SU-DHL-6 (cell line): Measurements from ENCODE around the gene ESAM.
A peak's percentile ranks its signal among the peaks of the same experiment; 100 is the strongest.

Experiments used
- H2AFZ ChIP-seq: fragments of 200-600 bp; sonication (generic); 2 replicates; pipeline ENCODE4 v1.6.1; 2014; ENCODE audit warnings: low read depth, mild to moderate bottlenecking, moderate library complexity, mixed read lengths, antibody characterized with exemption, low read length; ENCODE audit not compliant: severe bottlenecking
- H3F3A ChIP-seq: fragments of 200-600 bp; shearing (Covaris generic); 2 replicates; pipeline ENCODE4 v1.6.0; 2016; ENCODE audit warnings: antibody characterized with exemption, mild to moderate bottlenecking; ENCODE audit not compliant: insufficient read depth
- H3K27ac ChIP-seq: fragments of 200-600 bp; sonication (generic); 2 replicates; pipeline ENCODE4 v1.5.1; 2016; ENCODE audit warnings: low read depth, mild to moderate bottlenecking, low read length, moderate library complexity, mixed read lengths
- H3K27me3 ChIP-seq: fragments of 200-600 bp; sonication (generic), shearing (Covaris generic); 2 replicates; pipeline ENCODE4 v1.6.0; 2014; ENCODE audit warnings: mild to moderate bottlenecking, low read length
- H3K36me3 ChIP-seq: fragments of 200-600 bp; sonication (generic); 2 replicates; pipeline ENCODE4 v1.6.1; 2014; ENCODE audit warnings: mild to moderate bottlenecking, low read length, mixed read lengths
- H3K4me2 ChIP-seq: fragments of 300-600, 200-600 bp; shearing (Covaris generic), sonication (generic); 2 replicates; pipeline ENCODE4 v1.6.0; 2014; ENCODE audit warnings: low read length, low read depth, mild to moderate bottlenecking; ENCODE audit not compliant: poor library complexity, severe bottlenecking
- H3K4me3 ChIP-seq: fragments of 200-600 bp; sonication (generic); 2 replicates; pipeline ENCODE4 v1.5.1; 2014; ENCODE audit warnings: antibody characterized with exemption, low read length, mild to moderate bottlenecking, mixed read lengths; ENCODE audit not compliant: insufficient read depth, poor library complexity, severe bottlenecking
- H3K79me2 ChIP-seq: fragments of 200-600 bp; sonication (generic); 2 replicates; pipeline ENCODE4 v1.6.1; 2014; ENCODE audit warnings: mild to moderate bottlenecking, low read length, moderate library complexity; ENCODE audit not compliant: insufficient read depth
- H3K9ac ChIP-seq: fragments of 200-600 bp; sonication (generic); 2 replicates; pipeline ENCODE4 v1.7.0; 2014; ENCODE audit warnings: mild to moderate bottlenecking, low read length
- H3K9me2 ChIP-seq: fragments of 200-600 bp; sonication (generic); replicated peaks from 2 replicates; pipeline ENCODE4 v1.6.1; 2014; ENCODE audit warnings: low read length; ENCODE audit not compliant: insufficient read depth
- H3K9me3 ChIP-seq: fragments of 200-600 bp; sonication (generic); 2 replicates; pipeline ENCODE4 v1.6.1; 2014; ENCODE audit warnings: low read length, mixed read lengths; ENCODE audit not compliant: insufficient read depth
- H4K20me1 ChIP-seq: fragments of 200-600 bp; sonication (generic); 2 replicates; pipeline ENCODE4 v1.6.1; 2014; ENCODE audit warnings: low read depth, mild to moderate bottlenecking, antibody characterized with exemption, low read length, moderate library complexity, mixed read lengths
- CTCF ChIP-seq: fragments of 200-600 bp; sonication (generic); IDR thresholded peaks from one replicate; pipeline ENCODE4 v1.5.1; 2017; ENCODE audit warnings: antibody characterized with exemption, mild to moderate bottlenecking, low read length, moderate library complexity; ENCODE audit not compliant: insufficient read depth, poor library complexity, severe bottlenecking
- EZH2phosphoT487 ChIP-seq: fragments of 200-600 bp; sonication (generic), shearing (Covaris generic); conservative IDR thresholded peaks from 2 replicates; pipeline ENCODE4 v1.6.1; 2018; ENCODE audit warnings: mild to moderate bottlenecking, antibody characterized with exemption, low read length, moderate library complexity, mixed read lengths

Gene ESAM

DNA sequence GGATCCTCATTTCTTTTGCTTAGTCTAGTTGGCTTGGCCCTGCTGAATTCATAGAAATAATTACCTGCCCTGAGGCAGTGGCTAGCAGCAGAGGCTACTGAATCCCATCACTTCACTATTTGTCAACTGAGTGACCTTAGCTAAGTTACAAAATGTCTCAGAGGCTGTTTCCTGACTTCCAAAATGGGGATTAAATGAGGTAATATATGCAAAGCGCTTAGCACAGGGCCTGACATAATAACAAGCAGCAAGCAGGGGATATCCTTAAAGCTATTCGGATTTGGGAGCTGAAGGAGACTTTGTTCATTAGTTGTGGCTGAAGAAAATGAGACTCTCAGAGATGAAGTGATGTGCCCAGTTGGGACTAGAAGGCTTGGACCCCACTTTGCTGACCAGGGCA lies 19.5 kb downstream of the ESAM start:
- Histone ChIP-seq H3K9me3 (no peaks in the 10 kb centered on the region), H2AFZ (no peak overlapping the region), H3K79me2 (no peaks in the 10 kb centered on the region), H3K9me2 (no peaks in the 10 kb centered on the region), H3K9ac (no peak overlapping the region), H3K4me3 (no peak overlapping the region), H3K27me3 (no peaks in the 10 kb centered on the region), H4K20me1 (no peaks in the 10 kb centered on the region), H3F3A (peaks cover 8% of the 10 kb centered on the region; the same call in 1 of the 2 replicates), H3K4me2 (no peak overlapping the region), H3K36me3 (no peaks in the 10 kb centered on the region), H3K27ac (no peak overlapping the region)
- TF ChIP-seq CTCF: no peak
- no peak for TF ChIP-seq EZH2phosphoT487

DNA sequence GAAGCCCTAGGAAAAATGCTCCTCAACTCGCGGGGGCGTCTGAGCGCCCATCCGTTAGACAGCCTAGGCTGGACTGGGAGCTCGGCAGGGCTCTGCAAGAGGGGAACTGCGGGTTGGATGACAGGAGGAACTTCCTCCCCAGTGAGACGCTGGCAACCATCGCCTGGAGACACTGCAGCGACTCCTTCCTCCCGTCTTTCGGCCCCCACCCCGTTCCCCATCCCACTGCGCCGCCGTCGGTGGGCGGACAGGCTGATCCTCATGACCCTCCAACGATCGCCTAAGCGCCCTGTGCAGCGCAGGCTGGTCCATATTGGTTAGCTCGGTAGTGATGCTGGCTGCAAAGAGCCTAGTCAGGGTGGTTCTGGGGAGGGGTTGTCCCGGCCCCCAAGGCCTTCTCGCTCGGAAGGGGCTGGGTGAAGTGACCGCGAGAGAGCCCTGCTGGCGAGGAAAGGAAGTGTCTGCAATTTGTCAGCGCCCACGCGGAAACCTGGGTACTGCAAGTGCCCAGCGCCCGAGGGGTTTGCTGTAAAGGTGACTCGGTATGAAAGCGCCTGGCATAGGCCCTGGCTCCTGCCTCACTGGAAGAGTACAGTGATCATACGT lies 21.7 kb downstream of the ESAM start:
- H3K4me3 ChIP-seq: peak overlapping the region; percentile 72
- no peaks in the 10 kb centered on the region for H3K27me3 ChIP-seq
- no peaks in the 10 kb centered on the region for H3K9me3 ChIP-seq
- peaks cover 8% of the 10 kb centered on the region; the same call in 1 of the 2 replicates for H3F3A ChIP-seq
- peak overlapping the region; percentile 82 for H2AFZ ChIP-seq
- no peaks in the 10 kb centered on the region for H3K9me2 ChIP-seq
- H3K79me2 ChIP-seq: no peaks in the 10 kb centered on the region
- peak overlapping the region; percentile 64 for H3K9ac ChIP-seq
- H3K27ac ChIP-seq: no peak overlapping the region
- H4K20me1 ChIP-seq: no peaks in the 10 kb centered on the region
- TF ChIP-seq EZH2phosphoT487: no peak
- TF ChIP-seq CTCF: peak; percentile 29
- peak overlapping the region; percentile 57 for H3K4me2 ChIP-seq
- no peaks in the 10 kb centered on the region for H3K36me3 ChIP-seq

DNA sequence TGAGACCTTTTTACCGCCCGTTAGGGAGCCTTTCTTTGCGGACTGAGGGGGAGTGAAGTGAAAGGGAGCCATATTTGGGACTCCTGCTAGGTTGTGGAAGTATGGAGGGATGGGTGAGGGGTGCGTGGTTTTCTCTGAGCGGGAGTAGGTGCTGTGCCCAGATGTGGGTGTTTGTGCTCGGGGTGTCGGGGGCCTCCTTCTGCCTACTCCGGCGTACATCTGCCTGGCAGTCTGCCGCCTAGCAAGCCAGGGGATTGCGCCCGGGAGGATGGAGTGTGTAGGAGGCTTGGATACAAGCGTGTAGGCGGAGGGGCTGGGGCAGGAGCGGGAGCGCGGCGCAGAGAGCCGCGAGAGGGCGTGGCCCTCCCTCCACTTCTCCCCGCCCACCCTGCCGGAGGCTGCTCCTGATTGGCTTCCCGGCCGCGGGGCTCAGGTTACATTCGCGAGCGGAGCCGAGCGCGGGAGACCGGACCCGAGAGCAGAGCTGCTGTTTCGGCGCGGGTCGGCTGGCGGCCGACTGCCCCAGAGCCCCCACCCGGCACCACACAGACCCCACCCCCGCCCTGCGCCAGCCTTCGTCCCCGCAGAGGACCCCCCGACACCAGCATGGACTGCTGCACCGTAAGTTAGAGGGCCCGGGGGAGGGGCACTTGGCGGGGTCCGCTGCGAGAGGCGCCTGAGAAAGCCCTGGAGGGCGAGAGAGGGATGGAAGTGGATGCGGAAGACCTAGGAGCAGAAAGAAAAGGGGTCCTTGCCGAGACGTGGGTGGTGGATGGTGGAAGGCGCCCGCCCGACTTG lies 22.4 kb downstream of the ESAM start, which contains the start of gene NRGN:
TSS of gene NRGN (plus strand) at position 464 of the 798 bp plus-strand sequence. CDS start at position 607, 143 bp downstream.
- H3K79me2 ChIP-seq: no peaks in the 10 kb centered on the region
- no peak within 1 kb of the TSS for H3K27ac ChIP-seq
- no peaks in the 10 kb centered on the region for H4K20me1 ChIP-seq
- TF ChIP-seq CTCF (no peak), EZH2phosphoT487 (no peak)
- H3F3A ChIP-seq: peaks cover 7% of the 10 kb centered on the region; the same call in 1 of the 2 replicates
- no peaks in the 10 kb centered on the region for H3K9me3 ChIP-seq
- no peaks in the 10 kb centered on the region for H3K27me3 ChIP-seq
- H3K9ac ChIP-seq: peak within 1 kb of the TSS; percentile 64
- H3K36me3 ChIP-seq: no peaks in the 10 kb centered on the region
- no peaks in the 10 kb centered on the region for H3K9me2 ChIP-seq
- peak within 1 kb of the TSS; percentile 57 for H3K4me2 ChIP-seq
- H3K4me3 ChIP-seq: peak within 1 kb of the TSS; percentile 72
- peak within 1 kb of the TSS; percentile 82 for H2AFZ ChIP-seq
